Activated CD4-positive, alpha-beta T cell treated with anti-CD3 and anti-CD28 coated beads for 24 hours (primary cell): Measurements from ENCODE around the gene C1QTNF2.

Experiments
- DNase-seq, 2 donors: peaks; one replicate each; pipeline ENCODE4 v3.0.0-alpha.2; 2020; ENCODE audit warnings: low read depth in 2 of 2

C1QTNF2 gene

GRCh38 chr5:160305319-160305718 is 65.1 kb downstream of the C1QTNF2 start:
- DNase-seq, result no peak

- DNase-seq, result no peak
These were observed 66.7 kb downstream of the C1QTNF2 start for GRCh38 chr5:160303690-160304089.

GRCh38 chr5:160298189-160298588 is 72.2 kb downstream of the C1QTNF2 start:
- DNase-seq, result no peak

- no peak for DNase-seq
These were observed 72.7 kb downstream of the C1QTNF2 start for GRCh38 chr5:160297776-160298175.
